CD4-positive, alpha-beta T cell (primary cell): Measurements from ENCODE around the gene LSAMP. TPM values are rescaled to one million over a fixed set of nuclear protein-coding genes. Genes with fewer than 3 reads are reported as not detected.

Source experiments
- ATAC-seq: fragments of 200-7000 bp; cut with Tn5 transposase; one replicate; pipeline ENCODE4 v1.10.0; 2022; ENCODE audit warnings: mild to moderate bottlenecking; ENCODE audit not compliant: poor library complexity
- CTCF ChIA-PET: fragments of 350-600 bp; sonication (Branson Sonifier 250); formaldehyde crosslinking; loops from one replicate; lab custom pipeline; 2021; ENCODE audit warnings: antibody characterized with exemption, inconsistent platforms; lab: Charles Lee
- POLR2A ChIA-PET: fragments of 350-600 bp; sonication (Branson Sonifier 250); formaldehyde crosslinking; loops from one replicate; lab custom pipeline; 2021; ENCODE audit warnings: antibody characterized with exemption, inconsistent platforms; lab: Charles Lee
- DNase-seq, 14 experiments: peaks; one replicate each; pipeline ENCODE4 v3.0.0-alpha.2; 2013 to 2020; ENCODE audit warnings: mixed read lengths in 2 of 14
- H3K27ac ChIP-seq, 2 donors: one replicate each; pipeline versions ENCODE4 v1.5.1 to v1.7.0; 2013; ENCODE audit warnings: low read length in 2 of 2, low read depth in 1 of 2, mild to moderate bottlenecking in 1 of 2
- H3K27me3 ChIP-seq, 2 experiments: 1 replicate in 1 of 2; 2 replicates in 1 of 2; pipeline versions ENCODE4 v1.6.1 to v1.7.0; 2013; ENCODE audit warnings: low read length in 2 of 2, control low read depth in 1 of 2, mild to moderate bottlenecking in 1 of 2, moderate library complexity in 1 of 2; ENCODE audit not compliant: insufficient read depth in 2 of 2, control insufficient read depth in 1 of 2
- H3K36me3 ChIP-seq: one replicate; pipeline ENCODE4 v1.6.1; 2013; ENCODE audit warnings: low read length, control low read depth; ENCODE audit not compliant: insufficient read depth
- H3K4me1 ChIP-seq: one replicate; pipeline ENCODE4 v1.6.1; 2013; ENCODE audit warnings: low read length, control low read depth; ENCODE audit not compliant: insufficient read depth
- H3K4me3 ChIP-seq: one replicate; pipeline ENCODE4 v1.5.1; 2013; ENCODE audit warnings: mild to moderate bottlenecking, low read length, moderate library complexity
- H3K9me3 ChIP-seq, 2 experiments: 1 replicate in 1 of 2; 2 replicates in 1 of 2; pipeline versions ENCODE4 v1.6.1 to v1.7.0; 2013; ENCODE audit warnings: low read length in 2 of 2, mild to moderate bottlenecking in 2 of 2, control low read depth in 1 of 2, moderate library complexity in 1 of 2; ENCODE audit not compliant: control insufficient read depth in 1 of 2, insufficient read depth in 1 of 2
- H3K27ac Mint-ChIP-seq: one replicate; pipeline ENCODE4 v1.8.0; 2020; ENCODE audit warnings: mixed read lengths
- H3K27me3 Mint-ChIP-seq: one replicate; pipeline ENCODE4 v1.8.0; 2021; ENCODE audit warnings: mixed read lengths
- H3K36me3 Mint-ChIP-seq: one replicate; pipeline ENCODE4 v1.8.0; 2021; ENCODE audit warnings: low read depth, mixed read lengths
- H3K4me1 Mint-ChIP-seq: one replicate; pipeline ENCODE4 v1.8.0; 2021; ENCODE audit warnings: low read depth, mixed read lengths
- H3K4me3 Mint-ChIP-seq: one replicate; pipeline ENCODE4 v1.8.0; 2020; ENCODE audit warnings: mild to moderate bottlenecking, mixed read lengths
- H3K9me3 Mint-ChIP-seq: one replicate; pipeline ENCODE4 v1.8.0; 2020; ENCODE audit warnings: mixed read lengths
- intact Hi-C, 2 experiments: fragments of 100-400 bp; cut with DNase I in 1 of 2; cut with micrococcal nuclease in 1 of 2; formaldehyde crosslinking; loops; one replicate each; pipeline versions ENCODE4 v1.15.1 to v1.9.0; 2023 to 2025; cut with DNase I, micrococcal nuclease
- total RNA-seq, 174 experiments: library from RNA in 2 of 174; stranded (reverse) in 2 of 174; gene quantifications; one replicate each; pipeline ENCODE4 v1.2.3 and lab custom pipeline; 2021 to 2026
- TF ChIP-seq, protein P1 (sequence below): fragments of 200-600 bp; IDR thresholded peaks from one replicate; pipeline ENCODE4 v1.8.0; 2022; ENCODE audit warnings: antibody characterized with exemption, mild to moderate bottlenecking

Gene LSAMP
- total RNA-seq, 2 experiments from 2014 or later: not detected

DNA sequence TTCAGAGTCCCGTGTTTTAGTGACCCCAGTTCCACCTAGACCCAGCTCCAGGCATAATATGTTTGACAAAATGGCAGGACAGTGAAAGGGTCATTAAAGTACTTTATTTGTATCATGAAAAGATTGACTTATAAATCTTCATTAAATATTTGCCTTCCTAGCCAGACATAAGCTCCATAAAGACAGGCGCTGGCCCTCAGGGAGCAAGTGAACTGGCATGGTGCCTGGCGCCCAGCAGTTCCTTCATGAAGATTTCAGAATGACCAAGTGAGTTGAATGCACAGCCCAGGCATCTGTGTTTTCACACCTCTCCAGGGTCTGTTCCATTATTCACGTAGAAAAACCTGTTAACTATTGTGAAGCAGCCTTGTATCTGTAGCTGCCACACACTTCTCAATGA is 655.8 kb downstream of the LSAMP start:
- Histone ChIP-seq H3K9me3 (no peaks in the 10 kb centered on the region), H3K27ac (no peak overlapping the region), H3K4me1 (peaks cover 24% of the 10 kb centered on the region), H3K36me3 (no peaks in the 10 kb centered on the region), H3K4me3 (no peak overlapping the region), H3K27me3 (no peaks in the 10 kb centered on the region)
- ATAC-seq: no peak
- no peak overlapping the region for H3K4me3 Mint-ChIP-seq
- no peaks in the 10 kb centered on the region for H3K36me3 Mint-ChIP-seq
- intact Hi-C loops: loop anchor here (5.0 to 10.0 kb wide), 2 partner anchors 33 to 95 kb away; no protein-coding TSS in a partner anchor
- POLR2A ChIA-PET: interaction anchor here (1.1 kb wide), 1 partner anchor 689 kb away, joined by 4 read pairs; no protein-coding TSS in a partner anchor
- H3K9me3 Mint-ChIP-seq: no peaks in the 10 kb centered on the region
- DNase-seq: no peak
- CTCF ChIA-PET: interaction anchor here (0.7 to 1.2 kb wide), 2 partner anchors 25 to 96 kb away, joined by 3 to 4 read pairs; no protein-coding TSS in a partner anchor
- H3K27ac Mint-ChIP-seq: no peak overlapping the region
- H3K4me1 Mint-ChIP-seq: peaks cover 24% of the 10 kb centered on the region
- H3K27me3 Mint-ChIP-seq: no peaks in the 10 kb centered on the region
- TF ChIP-seq, protein P1, sequence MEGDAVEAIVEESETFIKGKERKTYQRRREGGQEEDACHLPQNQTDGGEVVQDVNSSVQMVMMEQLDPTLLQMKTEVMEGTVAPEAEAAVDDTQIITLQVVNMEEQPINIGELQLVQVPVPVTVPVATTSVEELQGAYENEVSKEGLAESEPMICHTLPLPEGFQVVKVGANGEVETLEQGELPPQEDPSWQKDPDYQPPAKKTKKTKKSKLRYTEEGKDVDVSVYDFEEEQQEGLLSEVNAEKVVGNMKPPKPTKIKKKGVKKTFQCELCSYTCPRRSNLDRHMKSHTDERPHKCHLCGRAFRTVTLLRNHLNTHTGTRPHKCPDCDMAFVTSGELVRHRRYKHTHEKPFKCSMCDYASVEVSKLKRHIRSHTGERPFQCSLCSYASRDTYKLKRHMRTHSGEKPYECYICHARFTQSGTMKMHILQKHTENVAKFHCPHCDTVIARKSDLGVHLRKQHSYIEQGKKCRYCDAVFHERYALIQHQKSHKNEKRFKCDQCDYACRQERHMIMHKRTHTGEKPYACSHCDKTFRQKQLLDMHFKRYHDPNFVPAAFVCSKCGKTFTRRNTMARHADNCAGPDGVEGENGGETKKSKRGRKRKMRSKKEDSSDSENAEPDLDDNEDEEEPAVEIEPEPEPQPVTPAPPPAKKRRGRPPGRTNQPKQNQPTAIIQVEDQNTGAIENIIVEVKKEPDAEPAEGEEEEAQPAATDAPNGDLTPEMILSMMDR: no peak

DNA sequence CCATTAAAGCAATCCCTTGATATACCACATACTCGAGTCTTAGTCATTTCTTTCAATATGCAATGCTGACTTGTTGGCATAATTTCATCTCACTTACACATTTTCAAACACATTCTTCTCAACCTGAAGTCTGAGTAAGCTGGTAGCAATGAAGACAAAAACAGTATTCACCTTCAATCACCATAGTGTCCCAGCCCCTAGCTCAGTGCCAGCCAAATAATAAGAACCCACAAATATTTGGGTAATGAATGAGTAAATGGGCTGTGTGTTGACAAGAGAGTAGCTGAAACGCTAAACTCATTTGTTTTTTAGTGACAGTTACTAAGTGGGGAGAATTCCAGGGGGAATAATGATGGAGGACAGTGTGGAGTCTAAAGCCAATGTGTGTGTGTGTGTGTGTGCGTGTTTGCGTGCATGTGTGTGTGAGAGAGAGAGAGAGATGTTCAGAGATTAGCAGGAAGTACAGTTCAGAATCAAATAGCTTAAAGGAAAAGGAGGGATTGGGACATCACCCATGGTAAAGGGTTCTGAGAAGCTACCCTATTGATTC is 656.3 kb downstream of the LSAMP start:
- Histone ChIP-seq H3K9me3 (no peaks in the 10 kb centered on the region), H3K4me3 (no peak overlapping the region), H3K27ac (no peak overlapping the region), H3K36me3 (no peaks in the 10 kb centered on the region), H3K27me3 (no peaks in the 10 kb centered on the region), H3K4me1 (peaks cover 24% of the 10 kb centered on the region)
- no peak for ATAC-seq
- ChIA-PET CTCF (interaction anchor here (0.7 to 1.2 kb wide), 2 partner anchors 26 to 96 kb away, joined by 3 to 4 read pairs; no protein-coding TSS in a partner anchor), POLR2A (interaction anchor here (1.1 kb wide), 1 partner anchor 688 kb away, joined by 4 read pairs; no protein-coding TSS in a partner anchor)
- TF ChIP-seq, protein P1: no peak
- Mint-ChIP-seq H3K4me1 (peaks cover 25% of the 10 kb centered on the region), H3K27ac (no peak overlapping the region), H3K27me3 (no peaks in the 10 kb centered on the region), H3K4me3 (no peak overlapping the region), H3K36me3 (no peaks in the 10 kb centered on the region), H3K9me3 (no peaks in the 10 kb centered on the region)
- intact Hi-C loops: loop anchor here (5.0 to 10.0 kb wide), 2 partner anchors 33 to 94 kb away; no protein-coding TSS in a partner anchor
- DNase-seq: no peak

DNA sequence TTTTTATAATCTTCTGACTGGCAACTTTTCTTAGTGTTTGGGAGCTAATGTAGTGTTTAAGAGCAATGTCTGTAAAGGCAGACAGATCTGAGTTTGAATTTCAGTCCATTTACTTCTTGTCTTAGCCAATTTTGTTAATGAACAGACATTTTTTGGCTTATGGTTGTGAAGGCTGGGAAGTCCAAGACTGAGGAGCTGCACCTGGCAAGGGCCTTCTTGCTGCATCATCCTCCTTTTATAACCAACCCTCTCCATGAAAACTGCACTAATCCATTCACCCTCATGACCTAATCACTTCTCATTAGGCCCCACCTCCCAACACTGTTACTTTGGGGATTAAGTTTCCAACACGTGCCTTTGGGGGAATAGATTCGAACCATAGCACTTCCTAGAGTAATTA is 657.5 kb downstream of the LSAMP start:
- H3K4me1 Mint-ChIP-seq: peaks cover 25% of the 10 kb centered on the region
- ChIA-PET POLR2A (interaction anchor here (0.6 kb wide), 1 partner anchor 1573 kb away, joined by 4 read pairs; no protein-coding TSS in a partner anchor), CTCF (no interaction called here)
- Histone ChIP-seq H3K27ac (no peak overlapping the region), H3K36me3 (no peaks in the 10 kb centered on the region), H3K9me3 (no peaks in the 10 kb centered on the region), H3K4me1 (peaks cover 27% of the 10 kb centered on the region), H3K27me3 (no peaks in the 10 kb centered on the region), H3K4me3 (no peak overlapping the region)
- no peak overlapping the region for H3K4me3 Mint-ChIP-seq
- intact Hi-C loops: loop anchor here (5.0 to 10.0 kb wide), 2 partner anchors 34 to 93 kb away; no protein-coding TSS in a partner anchor
- no peak for DNase-seq
- H3K9me3 Mint-ChIP-seq: no peaks in the 10 kb centered on the region
- ATAC-seq: no peak
- no peaks in the 10 kb centered on the region for H3K36me3 Mint-ChIP-seq
- no peak overlapping the region for H3K27ac Mint-ChIP-seq
- H3K27me3 Mint-ChIP-seq: no peaks in the 10 kb centered on the region
- TF ChIP-seq, protein P1: no peak
